ENCODE results near the gene PCDHB8.

DNA sequence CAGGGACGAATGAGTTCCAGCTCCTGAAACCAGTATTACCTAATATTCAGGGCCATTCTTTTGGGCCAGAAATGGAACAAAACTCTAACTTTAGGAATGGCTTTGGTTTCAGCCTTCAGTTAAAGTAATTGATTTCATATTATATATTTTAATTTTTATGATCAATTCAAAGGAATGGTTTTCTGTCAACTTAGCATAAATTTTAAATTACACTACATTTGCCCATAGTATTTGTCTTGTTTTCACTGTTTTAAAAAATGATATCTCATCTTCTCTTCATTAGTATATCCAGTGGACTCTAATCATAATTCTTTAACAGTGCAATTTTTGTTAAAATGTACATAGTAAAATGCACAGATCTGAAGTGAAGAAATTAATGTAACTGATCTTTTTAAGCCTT is 2.7 kb downstream of the PCDHB8 start:
- TF ChIP-seq, protein P1, sequence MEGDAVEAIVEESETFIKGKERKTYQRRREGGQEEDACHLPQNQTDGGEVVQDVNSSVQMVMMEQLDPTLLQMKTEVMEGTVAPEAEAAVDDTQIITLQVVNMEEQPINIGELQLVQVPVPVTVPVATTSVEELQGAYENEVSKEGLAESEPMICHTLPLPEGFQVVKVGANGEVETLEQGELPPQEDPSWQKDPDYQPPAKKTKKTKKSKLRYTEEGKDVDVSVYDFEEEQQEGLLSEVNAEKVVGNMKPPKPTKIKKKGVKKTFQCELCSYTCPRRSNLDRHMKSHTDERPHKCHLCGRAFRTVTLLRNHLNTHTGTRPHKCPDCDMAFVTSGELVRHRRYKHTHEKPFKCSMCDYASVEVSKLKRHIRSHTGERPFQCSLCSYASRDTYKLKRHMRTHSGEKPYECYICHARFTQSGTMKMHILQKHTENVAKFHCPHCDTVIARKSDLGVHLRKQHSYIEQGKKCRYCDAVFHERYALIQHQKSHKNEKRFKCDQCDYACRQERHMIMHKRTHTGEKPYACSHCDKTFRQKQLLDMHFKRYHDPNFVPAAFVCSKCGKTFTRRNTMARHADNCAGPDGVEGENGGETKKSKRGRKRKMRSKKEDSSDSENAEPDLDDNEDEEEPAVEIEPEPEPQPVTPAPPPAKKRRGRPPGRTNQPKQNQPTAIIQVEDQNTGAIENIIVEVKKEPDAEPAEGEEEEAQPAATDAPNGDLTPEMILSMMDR (IDR thresholded peaks at IDR 0.05): no peak
- TF ChIP-seq EP300 (IDR thresholded peaks at IDR 0.05) (no peak), POLR2AphosphoS5 (IDR thresholded peaks at IDR 0.05) (no peak)

Data from upper lobe of left lung (tissue), 4 donors.